ENCODE data around the gene GPI.
"Not testable (repeated sequence)": the region's sequence is repeated elsewhere in the genome, so short reads cannot be mapped to it uniquely, and the experiment has no call there.

The GPI gene

DNA sequence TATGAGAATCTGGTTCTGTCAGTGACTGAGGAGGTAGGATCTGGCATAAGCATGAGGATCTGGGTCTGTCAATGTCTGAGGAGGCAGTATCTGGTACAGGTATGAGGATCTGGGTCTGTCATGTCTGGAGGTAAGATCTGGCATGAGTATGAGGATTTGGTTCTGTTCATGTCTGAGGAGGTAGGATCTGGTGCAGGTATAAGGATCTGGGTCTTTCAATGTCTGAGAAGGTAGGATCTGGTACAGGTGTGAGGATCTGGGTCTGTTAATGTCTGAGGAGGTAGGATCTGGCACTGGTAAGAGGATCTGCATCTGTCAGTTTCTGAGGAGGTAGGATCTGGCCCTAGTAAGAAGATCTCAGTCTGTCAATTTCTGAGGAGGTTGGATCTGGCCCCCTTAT lies 26.8 kb downstream of the GPI start:
- Histone ChIP-seq H3K9me3 (ENCODE audit: insufficient read depth, low read depth, low read length) (no peaks in the 10 kb centered on the region), H3K9ac (ENCODE audit: low read depth, low read length) (no peak overlapping the region), H3K4me3 (ENCODE audit: low read length) (no peak overlapping the region), H3K4me1 (ENCODE audit: insufficient read depth, low read length) (no peaks in the 10 kb centered on the region), H3K27ac (ENCODE audit: low read depth, low read length) (no peak overlapping the region), H3K27me3 (ENCODE audit: insufficient read depth, low read length) (no peaks in the 10 kb centered on the region), H3K36me3 (ENCODE audit: insufficient read depth, low read length) (peaks cover 96% of the 10 kb centered on the region)

DNA sequence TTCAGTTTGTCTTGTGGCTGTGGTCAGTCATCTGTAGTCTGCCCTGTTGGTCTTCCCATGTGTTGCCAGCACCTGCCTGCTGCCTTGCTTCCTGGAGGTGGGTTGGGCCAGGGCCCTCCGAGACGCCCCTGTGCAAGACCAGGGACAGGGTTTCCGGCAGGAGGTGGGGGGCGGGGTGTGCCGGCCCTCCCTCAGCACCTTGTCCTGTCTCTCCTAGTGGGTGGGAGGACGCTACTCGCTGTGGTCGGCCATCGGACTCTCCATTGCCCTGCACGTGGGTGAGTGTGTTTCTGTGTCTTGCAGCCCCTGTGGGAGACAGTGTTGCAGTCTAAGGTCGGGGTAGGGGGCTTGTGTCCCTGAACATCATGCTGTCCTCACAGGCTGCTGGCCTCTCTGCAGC lies 28.0 kb downstream of the GPI start:
- H3K36me3 ChIP-seq (ENCODE audit: insufficient read depth, low read length) = peaks cover 96% of the 10 kb centered on the region
- WGBS = 89% methylated on average over 11 of the region's 11 CpGs
- H3K27ac ChIP-seq (ENCODE audit: low read depth, low read length) = no peak overlapping the region
- H3K9ac ChIP-seq (ENCODE audit: low read depth, low read length) = no peak overlapping the region
- H3K4me1 ChIP-seq (ENCODE audit: insufficient read depth, low read length) = no peaks in the 10 kb centered on the region
- no peaks in the 10 kb centered on the region for H3K9me3 ChIP-seq (ENCODE audit: insufficient read depth, low read depth, low read length)
- H3K27me3 ChIP-seq (ENCODE audit: insufficient read depth, low read length) = no peaks in the 10 kb centered on the region
- H3K4me3 ChIP-seq (ENCODE audit: low read length) = no peak overlapping the region

DNA sequence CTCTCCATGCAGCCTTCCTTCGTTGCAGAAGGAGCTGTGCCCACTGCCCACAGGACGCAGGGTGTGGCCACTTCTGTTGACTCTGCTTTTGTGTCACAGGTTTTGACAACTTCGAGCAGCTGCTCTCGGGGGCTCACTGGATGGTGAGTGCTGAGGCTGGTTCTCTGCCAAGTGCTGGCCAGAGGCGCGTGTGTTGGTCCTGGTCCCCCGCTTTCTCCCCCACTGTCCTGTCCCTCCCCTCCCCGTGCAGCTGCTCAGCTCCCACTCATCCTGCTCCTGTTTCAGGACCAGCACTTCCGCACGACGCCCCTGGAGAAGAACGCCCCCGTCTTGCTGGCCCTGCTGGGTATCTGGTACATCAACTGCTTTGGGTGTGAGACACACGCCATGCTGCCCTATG lies 28.6 kb downstream of the GPI start:
- H3K9me3 ChIP-seq (ENCODE audit: insufficient read depth, low read depth, low read length) = no peaks in the 10 kb centered on the region
- 95% methylated on average over 14 of the region's 14 CpGs for WGBS
- H3K9ac ChIP-seq (ENCODE audit: low read depth, low read length) = no peak overlapping the region
- H3K4me3 ChIP-seq (ENCODE audit: low read length) = no peak overlapping the region
- no peaks in the 10 kb centered on the region for H3K27me3 ChIP-seq (ENCODE audit: insufficient read depth, low read length)
- H3K4me1 ChIP-seq (ENCODE audit: insufficient read depth, low read length) = no peaks in the 10 kb centered on the region
- H3K27ac ChIP-seq (ENCODE audit: low read depth, low read length) = no peak overlapping the region
- peaks cover 96% of the 10 kb centered on the region for H3K36me3 ChIP-seq (ENCODE audit: insufficient read depth, low read length)

DNA sequence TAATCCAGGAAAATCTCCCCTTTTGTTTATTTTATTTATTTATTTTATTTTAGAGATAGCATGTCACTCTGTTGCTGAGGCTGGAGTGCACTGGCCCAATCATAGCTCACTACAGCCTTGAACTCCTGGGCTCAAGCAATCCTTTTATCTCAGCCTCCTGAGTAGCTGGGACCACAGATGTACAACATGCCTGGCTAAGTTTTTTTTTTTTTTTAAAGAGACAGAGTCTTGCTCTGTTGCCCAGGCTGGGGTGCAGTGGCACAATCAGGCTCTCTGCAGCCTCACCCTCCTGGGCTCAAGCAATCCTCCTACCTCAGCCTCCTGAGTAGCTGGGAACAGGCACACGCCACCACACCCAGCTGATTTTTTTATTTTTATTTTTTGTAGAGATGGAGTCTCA lies 32.9 kb downstream of the GPI start:
- H3K4me3 ChIP-seq (ENCODE audit: low read length) = no peak overlapping the region
- H3K9me3 ChIP-seq (ENCODE audit: insufficient read depth, low read depth, low read length) = no peaks in the 10 kb centered on the region
- H3K36me3 ChIP-seq (ENCODE audit: insufficient read depth, low read length) = peaks cover 79% of the 10 kb centered on the region
- H3K4me1 ChIP-seq (ENCODE audit: insufficient read depth, low read length) = no peaks in the 10 kb centered on the region
- WGBS = no CpG with 5 or more reads among the region's 1 CpG
- no peak overlapping the region for H3K27ac ChIP-seq (ENCODE audit: low read depth, low read length)
- no peak overlapping the region for H3K9ac ChIP-seq (ENCODE audit: low read depth, low read length)
- no peaks in the 10 kb centered on the region for H3K27me3 ChIP-seq (ENCODE audit: insufficient read depth, low read length)

DNA sequence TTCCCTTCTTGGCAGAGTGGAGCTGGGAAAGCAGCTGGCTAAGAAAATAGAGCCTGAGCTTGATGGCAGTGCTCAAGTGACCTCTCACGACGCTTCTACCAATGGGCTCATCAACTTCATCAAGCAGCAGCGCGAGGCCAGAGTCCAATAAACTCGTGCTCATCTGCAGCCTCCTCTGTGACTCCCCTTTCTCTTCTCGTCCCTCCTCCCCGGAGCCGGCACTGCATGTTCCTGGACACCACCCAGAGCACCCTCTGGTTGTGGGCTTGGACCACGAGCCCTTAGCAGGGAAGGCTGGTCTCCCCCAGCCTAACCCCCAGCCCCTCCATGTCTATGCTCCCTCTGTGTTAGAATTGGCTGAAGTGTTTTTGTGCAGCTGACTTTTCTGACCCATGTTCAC lies 34.9 kb downstream of the GPI start:
- H3K27ac ChIP-seq (ENCODE audit: low read depth, low read length) = no peak overlapping the region
- WGBS = 93% methylated on average over 9 of the region's 9 CpGs

DNA sequence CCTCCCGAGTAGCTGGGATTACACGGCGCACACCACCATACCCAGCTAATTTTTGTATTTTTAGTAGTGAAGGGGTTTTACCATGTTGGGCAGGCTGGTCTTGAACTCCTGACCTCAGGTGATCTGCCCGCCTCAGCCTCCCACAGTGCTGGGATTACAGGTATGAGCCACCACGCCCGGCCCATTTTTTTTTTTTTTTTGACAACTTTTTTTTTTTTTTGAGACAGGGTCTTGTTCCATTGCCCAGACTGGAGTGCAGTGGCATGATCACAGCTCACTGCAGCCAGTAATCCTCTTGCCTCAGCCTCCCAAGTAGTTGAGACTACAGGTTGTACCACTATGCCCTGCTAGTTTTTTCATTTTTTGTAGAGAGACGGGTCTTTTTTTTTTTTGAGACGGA lies 35.8 kb downstream of the GPI start:
- WGBS = 97% methylated on average over 5 of the region's 8 CpGs
- not testable (repeated sequence) for H3K9ac ChIP-seq (ENCODE audit: low read depth, low read length); H3K9me3 ChIP-seq (ENCODE audit: insufficient read depth, low read depth, low read length); H3K4me3 ChIP-seq (ENCODE audit: low read length); H3K27ac ChIP-seq (ENCODE audit: low read depth, low read length); H3K4me1 ChIP-seq (ENCODE audit: insufficient read depth, low read length); H3K27me3 ChIP-seq (ENCODE audit: insufficient read depth, low read length)
- peaks cover 53% of the 10 kb centered on the region for H3K36me3 ChIP-seq (ENCODE audit: insufficient read depth, low read length)

More for the DNA sequence above, 34.9 kb downstream of the GPI start:
- Histone ChIP-seq H3K4me1 (ENCODE audit: insufficient read depth, low read length) (no peaks in the 10 kb centered on the region), H3K9ac (ENCODE audit: low read depth, low read length) (no peak overlapping the region), H3K4me3 (ENCODE audit: low read length) (no peak overlapping the region), H3K27me3 (ENCODE audit: insufficient read depth, low read length) (no peaks in the 10 kb centered on the region), H3K36me3 (ENCODE audit: insufficient read depth, low read length) (peaks cover 61% of the 10 kb centered on the region), H3K9me3 (ENCODE audit: insufficient read depth, low read depth, low read length) (no peaks in the 10 kb centered on the region)

DNA sequence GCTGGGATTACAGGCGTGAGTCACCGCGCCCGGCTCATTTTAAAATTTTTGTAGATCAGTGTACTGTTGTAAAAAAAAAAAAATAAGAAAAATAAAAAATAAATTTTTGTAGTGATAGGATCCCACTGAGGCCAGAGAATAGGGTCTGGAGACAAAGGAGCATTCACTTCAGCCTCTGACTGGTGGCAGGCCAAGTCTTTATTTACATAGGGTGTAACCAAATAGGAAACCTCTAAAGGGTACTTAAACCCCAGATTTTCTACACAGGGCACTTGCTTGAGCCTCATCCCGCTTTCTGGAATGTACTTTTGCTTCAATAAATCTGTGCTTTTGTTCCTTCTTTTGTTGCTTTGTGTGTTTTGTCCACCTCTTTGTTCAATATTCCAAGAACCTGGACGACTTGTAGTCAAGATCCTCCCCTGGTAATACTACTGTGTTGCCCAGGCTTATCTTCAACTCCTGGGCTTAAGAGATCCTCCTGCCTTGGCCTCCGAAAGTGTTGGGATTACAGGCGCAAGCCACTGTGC lies 37.1 kb downstream of the GPI start:
- no peaks in the 10 kb centered on the region for H3K27me3 ChIP-seq (ENCODE audit: insufficient read depth, low read length)
- WGBS = 88% methylated on average over 5 of the region's 8 CpGs

DNA sequence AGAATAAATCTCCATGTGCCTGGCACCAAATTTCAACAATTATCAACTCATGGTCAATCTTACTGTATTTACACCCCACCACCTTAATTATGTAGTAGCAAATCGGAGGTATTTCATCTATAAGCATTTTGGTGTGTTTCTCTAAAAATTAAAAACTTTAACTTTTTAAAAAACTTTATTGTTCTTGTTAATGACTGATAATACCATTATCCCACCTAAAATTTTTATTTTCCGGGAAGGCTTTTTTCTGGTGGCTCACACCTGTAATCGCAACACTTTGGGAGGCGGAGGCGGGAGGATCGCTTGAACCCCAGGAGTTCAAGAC lies 38.8 kb downstream of the GPI start:
- 60% methylated on average over 5 of the region's 6 CpGs for WGBS
- H3K4me3 ChIP-seq (ENCODE audit: low read length) = peak overlapping the region; percentile 90
- H3K27ac ChIP-seq (ENCODE audit: low read depth, low read length) = 0 out of 2 replicates have a peak overlapping the region, but pooled peaks have one; percentile 39
- H3K4me1 ChIP-seq (ENCODE audit: insufficient read depth, low read length) = no peaks in the 10 kb centered on the region
- peak overlapping the region; percentile 93; the same call in 1 of the 2 replicates for H3K9ac ChIP-seq (ENCODE audit: low read depth, low read length)
- H3K27me3 ChIP-seq (ENCODE audit: insufficient read depth, low read length) = no peaks in the 10 kb centered on the region
- peaks cover 43% of the 10 kb centered on the region for H3K36me3 ChIP-seq (ENCODE audit: insufficient read depth, low read length)
- no peaks in the 10 kb centered on the region for H3K9me3 ChIP-seq (ENCODE audit: insufficient read depth, low read depth, low read length)

More for the DNA sequence above, 37.1 kb downstream of the GPI start:
- Histone ChIP-seq H3K4me1 (ENCODE audit: insufficient read depth, low read length) (no peaks in the 10 kb centered on the region), H3K4me3 (ENCODE audit: low read length) (no peak overlapping the region), H3K36me3 (ENCODE audit: insufficient read depth, low read length) (peaks cover 45% of the 10 kb centered on the region), H3K27ac (ENCODE audit: low read depth, low read length) (no peak overlapping the region), H3K9ac (ENCODE audit: low read depth, low read length) (no peak overlapping the region), H3K9me3 (ENCODE audit: insufficient read depth, low read depth, low read length) (no peaks in the 10 kb centered on the region)

DNA sequence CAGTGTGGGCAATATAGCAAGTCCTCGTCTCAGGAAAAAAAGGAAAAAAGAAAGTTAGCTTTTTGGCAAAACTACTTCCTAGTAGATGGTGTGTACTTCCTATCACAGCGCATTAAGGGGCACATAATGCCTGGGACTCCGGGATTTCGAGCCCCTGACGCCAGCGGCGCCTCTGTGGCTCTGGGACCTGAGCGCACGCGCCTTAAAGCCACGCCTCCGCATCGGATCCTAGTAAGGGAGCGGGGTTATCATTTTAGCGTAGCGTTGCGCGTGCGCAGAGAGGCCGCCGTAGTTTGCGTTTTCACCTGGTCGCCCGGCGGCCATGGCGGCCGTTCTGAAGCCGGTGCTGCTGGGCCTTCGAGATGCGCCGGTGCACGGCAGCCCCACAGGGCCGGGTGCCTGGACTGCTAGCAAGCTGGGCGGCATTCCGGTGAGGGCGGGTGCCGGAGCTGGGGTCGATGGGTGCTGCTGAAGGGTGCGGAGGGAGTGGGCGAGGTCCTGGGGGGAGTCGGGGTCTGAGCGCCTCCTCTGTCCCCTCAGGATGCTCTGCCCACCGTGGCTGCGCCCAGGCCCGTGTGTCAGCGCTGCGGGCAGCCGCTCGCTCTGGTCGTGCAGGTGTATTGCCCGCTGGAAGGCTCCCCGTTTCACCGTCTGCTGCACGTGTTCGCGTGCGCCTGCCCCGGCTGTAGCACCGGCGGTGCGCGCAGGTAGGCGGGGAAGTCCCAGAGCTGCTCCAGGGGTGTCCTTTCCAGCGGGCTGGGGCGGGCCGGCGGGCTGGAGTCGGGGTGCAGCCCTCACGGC lies 39.3 kb downstream of the GPI start, which contains the start of gene PDCD2L:
Gene PDCD2L (plus strand): TSS at position 291 of the 801 bp plus-strand sequence. CDS start 32 bp downstream, at position 323.
- Histone ChIP-seq H3K36me3 (ENCODE audit: insufficient read depth, low read length) (peaks cover 43% of the 10 kb centered on the region), H3K4me3 (ENCODE audit: low read length) (peak within 1 kb of the TSS; percentile 90), H3K9ac (ENCODE audit: low read depth, low read length) (peak within 1 kb of the TSS; percentile 93), H3K4me1 (ENCODE audit: insufficient read depth, low read length) (no peaks in the 10 kb centered on the region), H3K27ac (ENCODE audit: low read depth, low read length) (peak within 1 kb of the TSS; percentile 76), H3K27me3 (ENCODE audit: insufficient read depth, low read length) (no peaks in the 10 kb centered on the region), H3K9me3 (ENCODE audit: insufficient read depth, low read depth, low read length) (no peaks in the 10 kb centered on the region)
- under 1% methylated on average over 69 of the region's 69 CpGs for whole genome bisulfite sequencing

DNA sequence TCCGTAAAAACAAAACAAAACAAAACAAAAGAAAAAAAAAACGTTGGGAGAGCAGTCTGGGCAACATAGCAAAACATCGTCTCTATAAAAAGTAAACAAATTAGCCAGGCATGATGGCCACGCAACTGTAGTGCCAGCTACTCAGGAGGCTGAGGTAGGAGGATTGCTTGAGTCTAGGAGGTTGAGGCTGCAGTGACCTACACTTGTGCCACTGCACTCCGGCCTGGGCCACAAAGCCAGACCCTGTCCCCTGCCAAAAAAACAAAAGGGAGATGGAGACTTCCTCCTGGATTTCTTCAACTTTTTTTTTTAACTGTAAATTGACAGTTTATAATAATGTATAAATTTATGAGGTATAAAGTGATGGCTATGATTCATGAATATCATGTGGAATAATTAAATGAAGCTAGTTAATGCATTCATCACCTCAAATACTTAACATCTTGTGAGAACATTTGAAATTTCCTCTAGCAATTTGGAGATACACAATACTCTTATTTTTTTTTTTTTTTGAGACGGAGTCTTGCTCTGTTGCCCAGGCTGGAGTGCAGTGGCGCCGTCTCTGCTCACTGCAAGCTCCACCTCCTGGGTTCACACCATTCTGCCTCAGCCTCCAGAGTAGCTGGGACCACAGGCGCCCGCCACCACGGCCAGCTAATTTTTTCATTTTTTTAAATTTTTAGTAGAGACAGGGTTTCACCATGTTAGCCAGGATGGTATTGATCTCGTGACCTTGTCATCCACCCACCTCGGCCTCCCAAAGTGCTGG lies 41.1 kb downstream of the GPI start:
- no peak overlapping the region for H3K4me3 ChIP-seq (ENCODE audit: low read length)
- no peak overlapping the region for H3K27ac ChIP-seq (ENCODE audit: low read depth, low read length)
- H3K9me3 ChIP-seq (ENCODE audit: insufficient read depth, low read depth, low read length) = no peaks in the 10 kb centered on the region
- WGBS = 93% methylated on average over 13 of the region's 13 CpGs
- no peak overlapping the region for H3K9ac ChIP-seq (ENCODE audit: low read depth, low read length)
- peaks cover 41% of the 10 kb centered on the region for H3K36me3 ChIP-seq (ENCODE audit: insufficient read depth, low read length)
- H3K4me1 ChIP-seq (ENCODE audit: insufficient read depth, low read length) = no peaks in the 10 kb centered on the region
- no peaks in the 10 kb centered on the region for H3K27me3 ChIP-seq (ENCODE audit: insufficient read depth, low read length)

DNA sequence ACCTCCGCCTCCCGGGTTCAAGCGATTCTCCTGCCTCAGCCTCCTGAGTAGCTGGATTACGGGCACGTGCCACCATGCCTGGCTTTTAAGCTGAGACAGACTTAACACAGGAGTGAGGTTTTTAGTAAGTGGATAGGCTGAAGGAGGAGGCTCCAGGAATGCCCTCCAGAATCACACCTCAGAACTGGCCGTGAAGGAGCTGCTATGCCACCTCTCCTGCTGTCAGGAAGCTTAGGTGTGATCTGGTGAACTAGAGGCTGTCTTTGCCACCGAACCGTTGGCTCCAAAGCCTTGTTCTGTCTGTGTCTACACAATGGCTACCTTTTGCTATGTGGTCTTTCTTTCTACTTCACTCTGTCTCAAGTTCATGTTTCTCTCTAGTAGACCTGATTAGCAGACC lies 43.4 kb downstream of the GPI start:
- H3K4me1 ChIP-seq (ENCODE audit: insufficient read depth, low read length) = no peaks in the 10 kb centered on the region
- 92% methylated on average over 8 of the region's 8 CpGs for WGBS
- no peak overlapping the region for H3K9ac ChIP-seq (ENCODE audit: low read depth, low read length)
- H3K27ac ChIP-seq (ENCODE audit: low read depth, low read length) = no peak overlapping the region
- peaks cover 55% of the 10 kb centered on the region for H3K36me3 ChIP-seq (ENCODE audit: insufficient read depth, low read length)
- no peak overlapping the region for H3K4me3 ChIP-seq (ENCODE audit: low read length)
- no peaks in the 10 kb centered on the region for H3K9me3 ChIP-seq (ENCODE audit: insufficient read depth, low read depth, low read length)
- H3K27me3 ChIP-seq (ENCODE audit: insufficient read depth, low read length) = no peaks in the 10 kb centered on the region

Measured in HUES64 (cell line).